GM23338 (cell line): ENCODE data around the gene KIF3B. TPM values are rescaled to one million over a fixed set of nuclear protein-coding genes. Genes with fewer than 3 reads are reported as not detected.

ENCODE experiments used
- ATAC-seq: fragments of 200-7000 bp; cut with Tn5 transposase; 3 replicates; pipeline ENCODE4 v1.9.1; 2020
- DNase-seq: peaks from one replicate; pipeline ENCODE4 v3.0.0-alpha.2; 2015; ENCODE audit warnings: low spot score
- H2AFZ ChIP-seq: fragments of 200-600 bp; sonication (generic); 2 replicates; pipeline ENCODE4 v1.8.0; 2016; ENCODE audit warnings: antibody characterized with exemption, mild to moderate bottlenecking, moderate library complexity
- H3F3A ChIP-seq: fragments of 200-600 bp; sonication (generic); replicated peaks from 2 replicates; pipeline ENCODE4 v1.8.0; 2017; ENCODE audit warnings: antibody characterized with exemption, mixed run types, low read depth
- H3K27ac ChIP-seq: fragments of 200-600 bp; sonication (generic); 2 replicates; pipeline ENCODE4 v1.6.1; 2016; ENCODE audit warnings: low read depth
- H3K27me3 ChIP-seq: fragments of 200-600 bp; sonication (generic); 2 replicates; pipeline ENCODE4 v1.8.0; 2016; ENCODE audit warnings: mild to moderate bottlenecking, mixed run types, moderate library complexity; ENCODE audit not compliant: insufficient read depth
- H3K36me3 ChIP-seq: fragments of 200-600 bp; sonication (generic); 2 replicates; pipeline ENCODE4 v1.8.0; 2016; ENCODE audit warnings: mild to moderate bottlenecking; ENCODE audit not compliant: insufficient read depth
- H3K4me1 ChIP-seq: fragments of 200-600 bp; sonication (generic); 2 replicates; pipeline ENCODE4 v1.8.0; 2016; ENCODE audit warnings: mild to moderate bottlenecking, moderate library complexity; ENCODE audit not compliant: insufficient read depth
- H3K4me2 ChIP-seq: fragments of 200-600 bp; sonication (generic); 2 replicates; pipeline ENCODE4 v1.7.1; 2017; ENCODE audit warnings: mixed run types
- H3K4me3 ChIP-seq: fragments of 200-600 bp; sonication (generic); 2 replicates; pipeline ENCODE4 v1.6.1; 2016; ENCODE audit warnings: mixed run types
- H3K79me2 ChIP-seq: fragments of 200-600 bp; sonication (generic); replicated peaks from 2 replicates; pipeline ENCODE4 v1.8.0; 2017; ENCODE audit warnings: mild to moderate bottlenecking; ENCODE audit not compliant: insufficient read depth
- H3K9me2 ChIP-seq: fragments of 200-600 bp; sonication (generic); 2 replicates; pipeline ENCODE4 v1.8.0; 2017; ENCODE audit not compliant: insufficient read depth
- H4K20me1 ChIP-seq: fragments of 200-600 bp; sonication (generic); replicated peaks from 2 replicates; pipeline ENCODE4 v1.8.0; 2017; ENCODE audit warnings: mild to moderate bottlenecking; ENCODE audit not compliant: insufficient read depth
- H3K27ac Mint-ChIP-seq: 2 replicates; pipeline ENCODE4 v1.8.0; 2020; ENCODE audit warnings: inconsistent platforms, mild to moderate bottlenecking, moderate library complexity, mixed read lengths
- H3K27me3 Mint-ChIP-seq: 3 replicates; pipeline ENCODE4 v1.8.0; 2022; ENCODE audit warnings: low read depth, mild to moderate bottlenecking, moderate library complexity, mixed read lengths, inconsistent platforms; ENCODE audit not compliant: insufficient read depth, poor library complexity
- H3K36me3 Mint-ChIP-seq: 3 replicates; pipeline ENCODE4 v1.8.0; 2021; ENCODE audit warnings: low read depth, mild to moderate bottlenecking, inconsistent platforms, moderate library complexity, mixed read lengths
- H3K4me1 Mint-ChIP-seq: 3 replicates; pipeline ENCODE4 v1.8.0; 2020; ENCODE audit warnings: mild to moderate bottlenecking, inconsistent platforms, mixed read lengths
- H3K4me3 Mint-ChIP-seq: 3 replicates; pipeline ENCODE4 v1.8.0; 2021; ENCODE audit warnings: moderate library complexity, mild to moderate bottlenecking, inconsistent platforms, mixed read lengths
- H3K9me3 Mint-ChIP-seq: 3 replicates; pipeline ENCODE4 v1.8.0; 2020; ENCODE audit warnings: moderate library complexity, mild to moderate bottlenecking, inconsistent platforms, mixed read lengths
- CREB1 ChIP-seq: fragments of 250-450 bp; sonication (Bioruptor Pico); IDR thresholded peaks from 2 replicates; pipeline ENCODE4 v1.5.0; 2020; ENCODE audit warnings: low read depth, mild to moderate bottlenecking, moderate library complexity
- CTCF ChIP-seq, 2 experiments: fragments of 200-600 bp in 1 of 2; sonication (generic) in 1 of 2; conservative IDR thresholded peaks; 2 replicates each; pipeline versions ENCODE4 v1.5.1 to v1.6.1; 2016 to 2017; ENCODE audit warnings: antibody characterized with exemption in 2 of 2, low read depth in 2 of 2, mild to moderate bottlenecking in 2 of 2, moderate library complexity in 1 of 2
- ETS1 ChIP-seq: IDR thresholded peaks from 2 replicates; pipeline ENCODE4 v1.6.1; 2016; ENCODE audit warnings: antibody characterized with exemption
- EZH2 ChIP-seq: fragments of 200-600 bp; sonication (generic); IDR thresholded peaks from one replicate; pipeline ENCODE4 v1.8.0; 2017; ENCODE audit warnings: antibody characterized with exemption, mild to moderate bottlenecking, low read depth; ENCODE audit not compliant: unreplicated experiment
- EZH2phosphoT487 ChIP-seq: fragments of 200-600 bp; sonication (generic); IDR thresholded peaks from one replicate; pipeline ENCODE4 v1.8.1; 2018; ENCODE audit warnings: antibody characterized with exemption; ENCODE audit not compliant: unreplicated experiment
- JUNB ChIP-seq: IDR thresholded peaks from one replicate; pipeline ENCODE4 v1.6.1; 2016; ENCODE audit warnings: antibody characterized with exemption; ENCODE audit not compliant: unreplicated experiment
- NANOG ChIP-seq: IDR thresholded peaks from 2 replicates; pipeline ENCODE4 v1.6.1; 2016; ENCODE audit warnings: antibody characterized with exemption, borderline replicate concordance
- POLR2AphosphoS5 ChIP-seq: IDR thresholded peaks from 2 replicates; pipeline ENCODE4 v1.6.1; 2016; ENCODE audit warnings: antibody characterized with exemption, low read depth
- REST ChIP-seq: IDR thresholded peaks from one replicate; pipeline ENCODE4 v1.6.1; 2018; ENCODE audit warnings: antibody characterized with exemption; ENCODE audit not compliant: unreplicated experiment
- STAT1 ChIP-seq: IDR thresholded peaks from one replicate; pipeline ENCODE4 v1.6.1; 2016; ENCODE audit warnings: antibody characterized with exemption; ENCODE audit not compliant: unreplicated experiment
- ZNF114 ChIP-seq: fragments of 250-450 bp; sonication (Bioruptor Pico); IDR thresholded peaks from 2 replicates; pipeline ENCODE4 v1.5.0; 2020; ENCODE audit warnings: mild to moderate bottlenecking, moderate library complexity
- ZNF331 ChIP-seq: fragments of 250-450 bp; sonication (Bioruptor Pico); IDR thresholded peaks from 2 replicates; pipeline ENCODE4 v1.5.0; 2020; ENCODE audit warnings: low read depth, mild to moderate bottlenecking, moderate library complexity
- ZNF462 ChIP-seq: fragments of 250-450 bp; sonication (Bioruptor Pico); IDR thresholded peaks from 2 replicates; pipeline ENCODE4 v1.5.0; 2020; ENCODE audit warnings: mild to moderate bottlenecking, moderate library complexity
- polyA plus RNA-seq: library from polyadenylated mRNA; unstranded; fragments of >200 nt; fragmentation: Nextera tagmentation; extraction: Ambion mirVana; gene quantifications from 2 replicates; pipeline ENCODE4 v1.2.1, GENCODE V29; 2016
- total RNA-seq: library from RNA; depleted of rRNA; stranded (reverse); fragments of >200 nt; shearing (Covaris generic); gene quantifications from 2 replicates; pipeline ENCODE4 v1.2.3, GENCODE V29; 2014

KIF3B gene
- total and polyA plus RNA-seq, 2 experiments from 2014 or later: 6.1 to 22.8 TPM

- H3K36me3 ChIP-seq: peaks cover 9% of the 10 kb centered on the region
- Mint-ChIP-seq H3K27me3 (no peaks in the 10 kb centered on the region), H3K4me1 (no peaks in the 10 kb centered on the region), H3K9me3 (no peaks in the 10 kb centered on the region; the same call in 2 of the 3 replicates), H3K4me3 (no peak overlapping the region), H3K27ac (no peak overlapping the region), H3K36me3 (peaks cover 9% of the 10 kb centered on the region)
- peaks cover 24% of the 10 kb centered on the region for H4K20me1 ChIP-seq
- H3K4me3 ChIP-seq: no peak overlapping the region
- no peaks in the 10 kb centered on the region for H3K27me3 ChIP-seq
- ATAC-seq (no peak), DNase-seq (no peak)
- no peaks in the 10 kb centered on the region for H3K4me1 ChIP-seq
- no peak overlapping the region for H3K4me2 ChIP-seq
- no peaks in the 10 kb centered on the region for H3K9me2 ChIP-seq
- peaks cover 11% of the 10 kb centered on the region; the same call in 1 of the 2 replicates for H3F3A ChIP-seq
- 0 out of 2 replicates have a peak overlapping the region, but pooled peaks have one; percentile 39 for H3K27ac ChIP-seq
- TF ChIP-seq ZNF114 (CRISPR knock-in tag) (no peak), ETS1 (no peak), STAT1 (no peak), ZNF462 (CRISPR knock-in tag) (no peak), EZH2 (no peak), CREB1 (CRISPR knock-in tag) (no peak), EZH2phosphoT487 (no peak), CTCF (conservative IDR thresholded peaks at IDR 0.05; ENCODE audit: low read depth in 2 of 2) (no peak), NANOG (no peak), JUNB (no peak), POLR2AphosphoS5 (no peak), REST (no peak), ZNF331 (CRISPR knock-in tag) (no peak)
- no peaks in the 10 kb centered on the region for H3K79me2 ChIP-seq
- no peak overlapping the region for H2AFZ ChIP-seq
Measured at GRCh38 chr20:32321390-32321789, 43.9 kb downstream of the KIF3B start.
